GM18498 (cell line): ENCODE results near the gene TMEM263.

Experiments
- ATAC-seq: cut with Tn5 transposase; IDR thresholded peaks from one replicate; pipeline ENCODE4 v1.9.1; 2021; ENCODE audit warnings: mild to moderate bottlenecking, moderate library complexity; ENCODE audit not compliant: unreplicated experiment

TMEM263 gene

GRCh38 chr12:106945261-106945851 lies 10.4 kb upstream of the TMEM263 start:
- ATAC-seq, result no peak

GRCh38 chr12:106947461-106947860 lies 8.2 kb upstream of the TMEM263 start:
- ATAC-seq, result no peak

GRCh38 chr12:106950591-106950990 lies 5.1 kb upstream of the TMEM263 start:
- ATAC-seq, result no peak

- ATAC-seq, result no peak
Observed at GRCh38 chr12:106953352-106954250, 2.1 kb upstream of the TMEM263 start.

- no peak for ATAC-seq
Observed at GRCh38 chr12:106954462-106955376, 988 bp upstream of the TMEM263 start.

GRCh38 chr12:106956048-106956578 lies 406 bp downstream of the TMEM263 start:
- peak; percentile 40 for ATAC-seq

GRCh38 chr12:106957583-106957982 lies 1.9 kb downstream of the TMEM263 start:
- no peak for ATAC-seq

- ATAC-seq, result no peak
Observed at GRCh38 chr12:106960443-106960842, 4.7 kb downstream of the TMEM263 start.

- no peak for ATAC-seq
Observed at GRCh38 chr12:106962286-106962685, 6.6 kb downstream of the TMEM263 start.

- no peak for ATAC-seq
Observed at GRCh38 chr12:106964526-106964925, 8.8 kb downstream of the TMEM263 start.

GRCh38 chr12:106971065-106971464 lies 15.4 kb downstream of the TMEM263 start:
- ATAC-seq, result no peak

- no peak for ATAC-seq
Observed at GRCh38 chr12:106973545-106973944, 17.8 kb downstream of the TMEM263 start.

- peak; percentile 74 for ATAC-seq
Observed at GRCh38 chr12:106974511-106974910, 18.8 kb downstream of the TMEM263 start.

- no peak for ATAC-seq
Observed at GRCh38 chr12:106975098-106975497, 19.4 kb downstream of the TMEM263 start.

- no peak for ATAC-seq
Observed at GRCh38 chr12:106975993-106976658, 20.4 kb downstream of the TMEM263 start.

- no peak for ATAC-seq
Observed at GRCh38 chr12:106976668-106977067, 21.0 kb downstream of the TMEM263 start.

- ATAC-seq, result no peak
Observed at GRCh38 chr12:106978035-106978800, 22.5 kb downstream of the TMEM263 start.

- no peak for ATAC-seq
Observed at GRCh38 chr12:106980944-106981343, 25.2 kb downstream of the TMEM263 start.

GRCh38 chr12:106981788-106982187 lies 26.1 kb downstream of the TMEM263 start:
- ATAC-seq, result no peak

GRCh38 chr12:106982229-106982628 lies 26.5 kb downstream of the TMEM263 start:
- no peak for ATAC-seq
